Middle frontal gyrus (tissue), 1 donor: ENCODE data around the gene GATB.

Experiments
- DNase-seq: peaks from one replicate; pipeline ENCODE4 v3.0.0-alpha.2; 2015; ENCODE audit warnings: low spot score; ENCODE audit errors: extremely low spot score

The GATB gene

GRCh38 chr4:151700566-151701316 is 60.1 kb downstream of the GATB start:
- DNase-seq, result no peak

- no peak for DNase-seq
Observed at GRCh38 chr4:151698213-151698612, 62.6 kb downstream of the GATB start.

GRCh38 chr4:151694961-151695720 is 65.7 kb downstream of the GATB start:
- DNase-seq, result no peak

- DNase-seq, result no peak
Observed at GRCh38 chr4:151692821-151693673, 67.8 kb downstream of the GATB start.

- no peak for DNase-seq
Observed at GRCh38 chr4:151692443-151692782, 68.4 kb downstream of the GATB start.

- DNase-seq, result no peak
Observed at GRCh38 chr4:151691639-151692442, 69.0 kb downstream of the GATB start.

- DNase-seq, result no peak
Observed at GRCh38 chr4:151690876-151691275, 69.9 kb downstream of the GATB start.

- DNase-seq, result no peak
Observed at GRCh38 chr4:151690164-151690870, 70.5 kb downstream of the GATB start.

GRCh38 chr4:151689211-151689991 is 71.4 kb downstream of the GATB start:
- DNase-seq, result no peak

GRCh38 chr4:151688785-151689043 is 72.1 kb downstream of the GATB start:
- DNase-seq, result no peak

GRCh38 chr4:151688003-151688784 is 72.6 kb downstream of the GATB start:
- no peak for DNase-seq

GRCh38 chr4:151687021-151687640 is 73.7 kb downstream of the GATB start:
- DNase-seq, result no peak

- DNase-seq, result no peak
Observed at GRCh38 chr4:151685303-151685702, 75.5 kb downstream of the GATB start.

- no peak for DNase-seq
Observed at GRCh38 chr4:151681085-151681484, 79.7 kb downstream of the GATB start.

GRCh38 chr4:151679231-151679630 is 81.6 kb downstream of the GATB start:
- DNase-seq, result no peak

GRCh38 chr4:151678048-151678872 is 82.5 kb downstream of the GATB start:
- no peak for DNase-seq

GRCh38 chr4:151677193-151677592 is 83.6 kb downstream of the GATB start:
- no peak for DNase-seq

GRCh38 chr4:151676301-151676700 is 84.5 kb downstream of the GATB start:
- DNase-seq, result no peak
